22Rv1 (cell line): Measurements from ENCODE around the gene ALDH5A1.

Experiments used
- H3K27ac ChIP-seq: fragments of 450-650 bp; 2 replicates; pipeline ENCODE4 v1.5.1; 2017
- ZFX ChIP-seq: fragments of 450-650 bp; IDR thresholded peaks from 2 replicates; pipeline ENCODE4 v1.6.1; 2017; ENCODE audit warnings: antibody characterized with exemption, borderline replicate concordance
- TF ChIP-seq, protein P1 (sequence below): fragments of 450-650 bp; IDR thresholded peaks from 2 replicates; pipeline ENCODE4 v1.5.1; 2017; ENCODE audit warnings: mild to moderate bottlenecking

The ALDH5A1 gene

DNA sequence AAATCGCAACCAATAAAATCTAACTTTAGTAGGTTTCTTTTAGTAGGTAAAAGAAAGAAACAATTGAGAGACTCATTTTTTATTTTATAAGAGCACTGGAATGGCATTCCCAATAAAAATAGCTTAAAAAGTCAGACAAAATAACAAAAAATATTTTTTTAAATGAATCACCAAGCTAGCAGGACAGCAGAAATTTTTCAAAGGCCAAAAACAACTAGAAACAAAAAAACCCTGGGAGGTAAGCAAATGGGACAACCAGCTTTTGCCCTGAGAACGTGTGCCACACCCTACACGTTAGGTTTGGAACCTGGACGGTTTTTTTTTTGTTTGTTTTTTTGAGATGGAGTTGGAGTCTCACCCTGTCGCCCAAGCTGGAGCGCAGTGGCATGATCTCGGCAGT lies 25.0 kb upstream of the ALDH5A1 start:
- TF ChIP-seq, protein P1, sequence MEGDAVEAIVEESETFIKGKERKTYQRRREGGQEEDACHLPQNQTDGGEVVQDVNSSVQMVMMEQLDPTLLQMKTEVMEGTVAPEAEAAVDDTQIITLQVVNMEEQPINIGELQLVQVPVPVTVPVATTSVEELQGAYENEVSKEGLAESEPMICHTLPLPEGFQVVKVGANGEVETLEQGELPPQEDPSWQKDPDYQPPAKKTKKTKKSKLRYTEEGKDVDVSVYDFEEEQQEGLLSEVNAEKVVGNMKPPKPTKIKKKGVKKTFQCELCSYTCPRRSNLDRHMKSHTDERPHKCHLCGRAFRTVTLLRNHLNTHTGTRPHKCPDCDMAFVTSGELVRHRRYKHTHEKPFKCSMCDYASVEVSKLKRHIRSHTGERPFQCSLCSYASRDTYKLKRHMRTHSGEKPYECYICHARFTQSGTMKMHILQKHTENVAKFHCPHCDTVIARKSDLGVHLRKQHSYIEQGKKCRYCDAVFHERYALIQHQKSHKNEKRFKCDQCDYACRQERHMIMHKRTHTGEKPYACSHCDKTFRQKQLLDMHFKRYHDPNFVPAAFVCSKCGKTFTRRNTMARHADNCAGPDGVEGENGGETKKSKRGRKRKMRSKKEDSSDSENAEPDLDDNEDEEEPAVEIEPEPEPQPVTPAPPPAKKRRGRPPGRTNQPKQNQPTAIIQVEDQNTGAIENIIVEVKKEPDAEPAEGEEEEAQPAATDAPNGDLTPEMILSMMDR, result no peak
- no peak for TF ChIP-seq ZFX
- H3K27ac ChIP-seq, result no peak overlapping the region

DNA sequence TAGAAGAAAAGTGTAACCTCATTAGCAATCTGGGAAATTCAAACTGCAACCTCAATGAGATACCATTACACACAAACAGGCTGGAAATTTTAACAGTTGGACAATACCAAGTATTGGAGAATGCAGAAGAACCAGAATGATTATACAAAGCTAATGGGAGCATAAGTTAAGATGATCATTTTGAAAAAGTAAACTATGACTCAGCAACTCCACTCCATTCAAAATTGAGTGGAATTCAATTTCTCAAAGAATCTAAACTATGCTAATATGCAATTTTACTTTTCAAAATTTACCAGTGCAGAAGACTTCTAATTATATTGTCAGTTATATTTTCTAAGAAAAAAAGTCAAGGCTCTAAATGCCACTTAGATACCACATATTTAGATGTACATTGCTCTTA lies 22.6 kb upstream of the ALDH5A1 start:
- TF ChIP-seq, protein P1, result no peak
- TF ChIP-seq ZFX, result no peak
- no peak overlapping the region for H3K27ac ChIP-seq

DNA sequence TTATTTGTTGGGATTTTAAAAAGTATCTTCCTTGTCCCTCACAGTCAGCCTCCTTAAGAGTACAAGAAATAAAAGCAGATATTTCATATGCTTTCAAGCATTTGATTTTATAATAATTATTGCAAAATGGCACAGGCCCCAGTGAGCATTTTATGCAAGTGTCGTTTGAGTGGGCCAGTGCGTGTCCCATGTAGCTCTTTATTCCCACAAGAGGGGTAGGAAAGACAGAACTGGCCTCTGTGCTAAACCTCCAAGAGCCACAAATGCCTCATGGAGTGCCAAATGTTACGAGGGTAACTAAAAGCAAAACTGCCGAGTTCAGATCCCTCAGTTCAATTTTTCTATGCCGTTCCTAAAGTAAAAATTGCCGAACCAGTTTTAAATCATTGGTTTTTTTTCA lies 18.1 kb upstream of the ALDH5A1 start:
- TF ChIP-seq, protein P1, result no peak
- no peak for TF ChIP-seq ZFX
- H3K27ac ChIP-seq, result no peak overlapping the region

DNA sequence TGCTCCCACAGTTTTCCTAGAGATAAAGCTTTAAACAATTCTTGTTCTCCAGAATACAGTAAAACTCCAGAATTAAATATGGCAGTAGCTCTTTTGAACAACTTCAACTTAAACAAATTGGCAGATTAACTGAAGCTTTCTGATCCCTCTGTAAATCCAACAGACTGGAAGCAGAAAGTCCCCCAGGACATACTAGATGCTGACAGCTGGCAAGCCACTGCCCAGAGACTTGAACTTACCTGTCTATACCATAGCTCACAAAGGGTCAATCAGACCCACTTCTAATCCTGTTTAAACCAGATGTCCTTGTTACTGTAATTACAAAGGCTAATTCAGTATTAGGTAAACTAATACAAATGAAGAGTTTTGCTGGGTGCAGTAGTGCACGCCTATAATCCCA lies 17.7 kb upstream of the ALDH5A1 start:
- no peak overlapping the region for H3K27ac ChIP-seq

DNA sequence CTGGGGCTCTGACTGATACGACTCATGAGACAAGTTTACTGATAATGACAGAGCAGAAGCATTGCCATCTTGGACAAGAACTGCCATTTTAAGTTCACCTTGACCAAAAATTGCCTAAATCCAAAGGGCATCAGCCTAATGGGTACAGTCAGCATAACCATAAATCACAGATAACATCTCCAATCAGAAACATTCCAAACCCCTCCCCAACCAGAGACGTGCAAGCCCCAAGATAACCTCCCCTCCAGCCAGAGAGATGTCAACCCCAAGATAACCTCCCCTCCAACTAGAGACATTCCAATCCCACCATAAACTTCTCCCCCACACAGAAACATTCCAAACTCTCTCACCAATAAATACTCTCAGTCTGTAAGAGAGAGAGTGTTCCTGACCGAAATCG lies 15.9 kb upstream of the ALDH5A1 start:
- TF ChIP-seq, protein P1, result no peak
- H3K27ac ChIP-seq, result no peak overlapping the region

More for the DNA sequence above, 17.7 kb upstream of the ALDH5A1 start:
- TF ChIP-seq, protein P1, result no peak
- TF ChIP-seq ZFX, result no peak

DNA sequence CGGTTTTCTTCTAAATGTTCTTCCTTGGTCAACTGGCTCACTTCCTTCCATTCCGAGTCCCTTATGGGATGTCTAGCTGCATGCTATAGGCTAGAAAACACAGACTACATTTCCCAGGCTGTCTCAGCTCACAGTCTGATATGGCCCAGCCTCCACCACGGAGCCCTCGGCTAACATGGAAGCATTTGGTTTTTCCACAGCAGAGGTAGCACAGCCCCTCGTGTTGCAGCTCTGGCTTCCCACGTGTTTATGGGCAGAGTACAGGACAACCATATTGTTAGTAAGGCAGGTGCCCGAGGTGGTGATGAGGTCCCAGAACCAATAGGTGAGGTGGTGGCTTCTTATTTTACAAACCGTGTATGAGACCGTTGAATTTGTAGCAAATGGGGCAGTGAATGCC lies 14.1 kb upstream of the ALDH5A1 start:
- no peak for TF ChIP-seq ZFX
- TF ChIP-seq, protein P1, result no peak
- no peak overlapping the region for H3K27ac ChIP-seq

DNA sequence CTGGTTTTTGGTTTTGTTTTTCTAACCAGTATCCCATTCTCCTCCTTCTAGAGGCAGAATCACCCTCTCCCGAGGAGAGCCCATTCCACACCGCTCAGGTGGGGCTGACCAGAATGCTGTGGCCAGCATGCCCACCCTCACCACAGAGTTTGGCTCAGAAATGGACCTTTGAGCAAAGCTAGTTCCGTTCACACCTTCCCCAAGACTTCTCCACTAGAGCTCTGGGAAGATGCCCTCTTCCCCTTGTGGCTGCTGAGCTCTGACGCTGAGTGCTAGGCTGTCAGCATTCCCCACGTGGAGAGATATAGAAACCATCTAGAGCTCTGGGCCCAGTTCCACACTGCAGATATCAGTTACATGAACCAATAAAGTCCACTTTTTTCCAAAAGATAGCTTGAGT lies 13.3 kb upstream of the ALDH5A1 start:
- H3K27ac ChIP-seq, result no peak overlapping the region
- TF ChIP-seq, protein P1, result no peak
- no peak for TF ChIP-seq ZFX
